Tibial nerve (tissue), 3 donors: ENCODE data around the gene GOLM1.

Experiments used
- POLR2A ChIP-seq, 2 donors: fragments of 450-650 bp; IDR thresholded peaks; one replicate each; pipeline ENCODE4 v1.6.1; 2017; ENCODE audit warnings: antibody characterized with exemption in 2 of 2, mild to moderate bottlenecking in 2 of 2, moderate library complexity in 2 of 2
- TF ChIP-seq, protein P1 (sequence below), 5 experiments: fragments of 200-600 bp in 3 of 5; fragments of 450-650 bp in 2 of 5; sonication (generic) in 3 of 5; IDR thresholded peaks; one replicate each; pipeline ENCODE4 v1.5.1; 2016 to 2019; ENCODE audit warnings: antibody characterized with exemption in 5 of 5, mild to moderate bottlenecking in 3 of 5, moderate library complexity in 2 of 5

GRCh38 chr9:86115886-86116285 lies 16.5 kb upstream of the GOLM1 start:
- TF ChIP-seq, protein P1, sequence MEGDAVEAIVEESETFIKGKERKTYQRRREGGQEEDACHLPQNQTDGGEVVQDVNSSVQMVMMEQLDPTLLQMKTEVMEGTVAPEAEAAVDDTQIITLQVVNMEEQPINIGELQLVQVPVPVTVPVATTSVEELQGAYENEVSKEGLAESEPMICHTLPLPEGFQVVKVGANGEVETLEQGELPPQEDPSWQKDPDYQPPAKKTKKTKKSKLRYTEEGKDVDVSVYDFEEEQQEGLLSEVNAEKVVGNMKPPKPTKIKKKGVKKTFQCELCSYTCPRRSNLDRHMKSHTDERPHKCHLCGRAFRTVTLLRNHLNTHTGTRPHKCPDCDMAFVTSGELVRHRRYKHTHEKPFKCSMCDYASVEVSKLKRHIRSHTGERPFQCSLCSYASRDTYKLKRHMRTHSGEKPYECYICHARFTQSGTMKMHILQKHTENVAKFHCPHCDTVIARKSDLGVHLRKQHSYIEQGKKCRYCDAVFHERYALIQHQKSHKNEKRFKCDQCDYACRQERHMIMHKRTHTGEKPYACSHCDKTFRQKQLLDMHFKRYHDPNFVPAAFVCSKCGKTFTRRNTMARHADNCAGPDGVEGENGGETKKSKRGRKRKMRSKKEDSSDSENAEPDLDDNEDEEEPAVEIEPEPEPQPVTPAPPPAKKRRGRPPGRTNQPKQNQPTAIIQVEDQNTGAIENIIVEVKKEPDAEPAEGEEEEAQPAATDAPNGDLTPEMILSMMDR (IDR thresholded peaks at IDR 0.05): no peak
- TF ChIP-seq POLR2A (IDR thresholded peaks at IDR 0.05): no peak
